ENCODE measurements around the gene TMEM37. TPM values are rescaled to one million over a fixed set of nuclear protein-coding genes. Genes with fewer than 3 reads are reported as not detected.
A peak's percentile ranks its signal among the peaks of the same experiment; 100 is the strongest.

Gene TMEM37
- total and polyA plus RNA-seq, 2 of the 13 experiments (the other 11 are each of a cell fraction or from before 2014, with no cell fraction given) = 37.7 to 115 TPM

- TF ChIP-seq, protein P1, sequence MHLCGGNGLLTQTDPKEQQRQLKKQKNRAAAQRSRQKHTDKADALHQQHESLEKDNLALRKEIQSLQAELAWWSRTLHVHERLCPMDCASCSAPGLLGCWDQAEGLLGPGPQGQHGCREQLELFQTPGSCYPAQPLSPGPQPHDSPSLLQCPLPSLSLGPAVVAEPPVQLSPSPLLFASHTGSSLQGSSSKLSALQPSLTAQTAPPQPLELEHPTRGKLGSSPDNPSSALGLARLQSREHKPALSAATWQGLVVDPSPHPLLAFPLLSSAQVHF (CRISPR knock-in tag; IDR thresholded peaks at IDR 0.05) = no peak
- TF ChIP-seq RFX5 (IDR thresholded peaks at IDR 0.05; ENCODE audit: low read depth, low read length) (no peak), ATM (IDR thresholded peaks at IDR 0.05; ENCODE audit: borderline replicate concordance) (no peak), HMGA1 (CRISPR knock-in tag; conservative IDR thresholded peaks at IDR 0.05) (no peak), ATAD3A (CRISPR knock-in tag; IDR thresholded peaks at IDR 0.05) (no peak), ZNF496 (CRISPR knock-in tag; IDR thresholded peaks at IDR 0.05; ENCODE audit: insufficient replicate concordance) (no peak), REPIN1 (CRISPR knock-in tag; IDR thresholded peaks at IDR 0.05; ENCODE audit: borderline replicate concordance, low read depth) (peak; percentile 86), SYNCRIP (IDR thresholded peaks at IDR 0.05; ENCODE audit: insufficient read depth, low read depth, low read length) (no peak), ZNF446 (CRISPR knock-in tag; IDR thresholded peaks at IDR 0.05) (no peak), MAF1 (CRISPR knock-in tag; IDR thresholded peaks at IDR 0.05; ENCODE audit: borderline replicate concordance) (no peak), ZNF232 (CRISPR knock-in tag; IDR thresholded peaks at IDR 0.05; ENCODE audit: borderline replicate concordance) (0 out of 2 replicates have a peak, but pooled peaks have one; percentile 26), CCAR2 (optimal IDR thresholded peaks at IDR 0.05; ENCODE audit: low read depth, low read length) (no peak), KAT8 (CRISPR knock-in tag; IDR thresholded peaks at IDR 0.05) (peak; percentile 63), ZNF670 (CRISPR knock-in tag; IDR thresholded peaks at IDR 0.05; ENCODE audit: borderline replicate concordance) (no peak), RBM22 (optimal IDR thresholded peaks at IDR 0.05; ENCODE audit: low read length) (no peak), MATR3 (CRISPR knock-in tag; IDR thresholded peaks at IDR 0.05) (no peak), CAMTA2 (CRISPR knock-in tag; IDR thresholded peaks at IDR 0.05; ENCODE audit: borderline replicate concordance) (0 out of 2 replicates have a peak, but pooled peaks have one; percentile 58), MXI1 (IDR thresholded peaks at IDR 0.05; ENCODE audit: borderline replicate concordance, low read depth, low read length) (no peak), HOMEZ (CRISPR knock-in tag; IDR thresholded peaks at IDR 0.05; ENCODE audit: low read depth) (peak; percentile 64; the same call in 1 of the 2 replicates), CBX1 (IDR thresholded peaks at IDR 0.05; ENCODE audit: low read depth) (peak; percentile 28), PHB2 (IDR thresholded peaks at IDR 0.05; ENCODE audit: partially characterized antibody) (no peak), SOX6 (IDR thresholded peaks at IDR 0.05) (no peak), SOX6 (CRISPR knock-in tag; IDR thresholded peaks at IDR 0.05) (peak; percentile 75), RBM39 (IDR thresholded peaks at IDR 0.05; ENCODE audit: low read depth, low read length, poor library complexity, severe bottlenecking) (peak; percentile 48), NCOR1 (IDR thresholded peaks at IDR 0.05; ENCODE audit: borderline replicate concordance, low read length) (no peak), ZEB1 (IDR thresholded peaks at IDR 0.05; ENCODE audit: insufficient replicate concordance, low read depth) (no peak), DR1 (CRISPR knock-in tag; IDR thresholded peaks at IDR 0.05) (no peak)
- TF ChIP-seq, protein P2, sequence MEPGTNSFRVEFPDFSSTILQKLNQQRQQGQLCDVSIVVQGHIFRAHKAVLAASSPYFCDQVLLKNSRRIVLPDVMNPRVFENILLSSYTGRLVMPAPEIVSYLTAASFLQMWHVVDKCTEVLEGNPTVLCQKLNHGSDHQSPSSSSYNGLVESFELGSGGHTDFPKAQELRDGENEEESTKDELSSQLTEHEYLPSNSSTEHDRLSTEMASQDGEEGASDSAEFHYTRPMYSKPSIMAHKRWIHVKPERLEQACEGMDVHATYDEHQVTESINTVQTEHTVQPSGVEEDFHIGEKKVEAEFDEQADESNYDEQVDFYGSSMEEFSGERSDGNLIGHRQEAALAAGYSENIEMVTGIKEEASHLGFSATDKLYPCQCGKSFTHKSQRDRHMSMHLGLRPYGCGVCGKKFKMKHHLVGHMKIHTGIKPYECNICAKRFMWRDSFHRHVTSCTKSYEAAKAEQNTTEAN (CRISPR knock-in tag; conservative IDR thresholded peaks at IDR 0.05) = no peak
Measured at GRCh38 chr2:119476301-119477112, 44.9 kb downstream of the TMEM37 start (continued).

Measured in HepG2 (cell line).